Fibroblast of mammary gland (primary cell): ENCODE measurements around the gene CDH4.

Experiments used
- DNase-seq: peaks from one replicate; pipeline ENCODE4 v3.0.0-alpha.2; 2010; ENCODE audit warnings: low read depth
- H3K4me3 ChIP-seq: 2 replicates; pipeline ENCODE4 v1.5.1; 2011; ENCODE audit warnings: low read depth, mild to moderate bottlenecking, low read length, moderate library complexity; ENCODE audit not compliant: control insufficient read depth
- TF ChIP-seq, protein P1 (sequence below): conservative IDR thresholded peaks from 2 replicates; pipeline ENCODE4 v1.5.1; 2011; ENCODE audit warnings: low read depth, low read length, inconsistent platforms; ENCODE audit not compliant: control insufficient read depth, insufficient read depth

Gene CDH4

DNA sequence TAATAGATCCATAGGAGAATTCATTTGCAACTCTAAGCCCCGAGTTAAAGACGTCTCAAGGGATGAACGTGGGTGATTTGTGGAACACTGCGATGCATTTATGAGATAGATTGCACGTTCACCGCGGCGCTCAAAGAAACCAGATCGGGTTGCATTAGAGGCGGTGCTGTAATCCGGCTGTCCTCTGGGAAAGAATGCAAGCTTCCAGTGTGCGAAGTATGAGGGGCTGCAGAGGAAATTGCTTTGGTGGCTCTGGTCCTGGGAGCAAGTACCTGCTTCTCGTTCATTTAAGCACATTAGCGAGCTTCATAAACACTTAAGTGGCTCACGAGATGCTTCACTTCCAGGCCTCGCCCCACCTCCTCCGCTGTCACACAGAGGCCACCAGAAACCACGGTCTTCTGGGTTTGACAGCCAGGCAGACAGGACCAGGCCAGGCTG lies 182.3 kb downstream of the CDH4 start:
- no peak overlapping the region for H3K4me3 ChIP-seq
- TF ChIP-seq, protein P1, sequence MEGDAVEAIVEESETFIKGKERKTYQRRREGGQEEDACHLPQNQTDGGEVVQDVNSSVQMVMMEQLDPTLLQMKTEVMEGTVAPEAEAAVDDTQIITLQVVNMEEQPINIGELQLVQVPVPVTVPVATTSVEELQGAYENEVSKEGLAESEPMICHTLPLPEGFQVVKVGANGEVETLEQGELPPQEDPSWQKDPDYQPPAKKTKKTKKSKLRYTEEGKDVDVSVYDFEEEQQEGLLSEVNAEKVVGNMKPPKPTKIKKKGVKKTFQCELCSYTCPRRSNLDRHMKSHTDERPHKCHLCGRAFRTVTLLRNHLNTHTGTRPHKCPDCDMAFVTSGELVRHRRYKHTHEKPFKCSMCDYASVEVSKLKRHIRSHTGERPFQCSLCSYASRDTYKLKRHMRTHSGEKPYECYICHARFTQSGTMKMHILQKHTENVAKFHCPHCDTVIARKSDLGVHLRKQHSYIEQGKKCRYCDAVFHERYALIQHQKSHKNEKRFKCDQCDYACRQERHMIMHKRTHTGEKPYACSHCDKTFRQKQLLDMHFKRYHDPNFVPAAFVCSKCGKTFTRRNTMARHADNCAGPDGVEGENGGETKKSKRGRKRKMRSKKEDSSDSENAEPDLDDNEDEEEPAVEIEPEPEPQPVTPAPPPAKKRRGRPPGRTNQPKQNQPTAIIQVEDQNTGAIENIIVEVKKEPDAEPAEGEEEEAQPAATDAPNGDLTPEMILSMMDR, result no peak
- DNase-seq, result peak; percentile 7

DNA sequence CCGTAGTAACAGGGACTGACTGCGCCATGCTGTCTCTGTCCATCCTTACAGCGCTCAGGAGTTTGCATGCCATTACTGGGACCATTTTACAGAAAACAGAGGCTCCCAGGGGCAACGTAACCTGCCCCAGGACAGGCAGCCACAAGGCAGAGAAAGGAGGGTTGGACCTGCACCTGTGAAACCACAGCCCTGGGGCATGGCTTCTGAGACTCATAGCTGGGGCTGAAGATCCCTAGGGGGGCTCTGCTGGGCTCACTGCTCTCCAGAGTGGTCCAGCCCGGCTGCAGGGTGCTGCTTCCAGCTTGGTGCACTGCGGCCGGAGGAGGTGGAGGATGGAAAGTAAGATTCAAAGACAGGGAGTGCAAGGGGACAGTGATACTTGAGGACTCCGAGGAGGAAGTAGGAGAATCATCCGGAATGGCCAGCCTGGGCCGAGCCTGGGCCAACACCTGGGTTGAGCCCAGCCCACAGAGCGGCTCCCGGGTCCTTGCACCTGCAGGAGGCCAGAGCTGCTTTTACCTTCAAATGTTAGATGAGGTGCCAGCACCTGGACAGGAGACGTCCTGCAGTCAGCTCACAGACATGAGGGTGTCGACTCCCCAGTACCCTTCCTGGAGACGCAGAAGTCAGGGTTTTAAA lies 183.2 kb downstream of the CDH4 start:
- TF ChIP-seq, protein P1, result no peak
- no peak overlapping the region for H3K4me3 ChIP-seq
- DNase-seq, result no peak

DNA sequence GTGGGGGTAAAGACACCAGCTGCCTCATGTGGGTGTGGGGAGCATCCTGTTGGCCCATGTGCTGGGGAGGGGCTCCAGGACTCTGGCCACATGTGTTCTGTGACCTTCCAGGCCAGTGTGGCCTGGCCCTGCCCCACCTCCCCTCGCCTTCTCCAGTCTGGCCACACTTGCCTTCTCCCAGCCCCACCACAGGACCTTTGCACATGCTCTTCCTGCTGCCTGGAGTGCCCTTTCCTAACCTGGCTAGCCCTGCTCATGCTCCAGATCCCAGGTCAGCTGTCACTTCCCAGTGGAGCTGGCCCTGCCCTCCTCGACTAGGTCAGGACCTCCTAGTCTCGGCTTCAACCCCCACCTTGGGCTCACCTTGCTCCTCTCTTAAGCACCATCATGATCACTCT lies 183.8 kb downstream of the CDH4 start:
- TF ChIP-seq, protein P1, result no peak
- DNase-seq, result no peak
- H3K4me3 ChIP-seq, result no peak overlapping the region

DNA sequence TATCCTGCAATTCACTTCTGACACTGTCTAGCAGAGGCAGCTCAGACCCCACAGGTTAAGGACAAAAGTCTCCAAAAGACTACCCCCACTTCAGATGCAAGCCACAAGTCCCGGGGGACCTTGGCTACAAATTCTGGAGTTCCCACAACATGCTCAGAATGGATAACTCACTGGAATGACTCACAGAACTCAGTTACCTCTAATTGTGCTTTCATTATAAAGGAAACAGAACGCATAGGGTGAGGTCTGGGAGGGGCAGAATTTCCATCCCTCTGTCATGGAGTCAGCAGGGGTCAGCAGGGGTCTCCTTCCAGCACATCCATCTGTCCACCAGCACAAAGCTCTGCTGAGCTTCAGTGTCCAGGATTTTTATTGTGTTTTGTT lies 184.2 kb downstream of the CDH4 start:
- H3K4me3 ChIP-seq, result no peak overlapping the region
- TF ChIP-seq, protein P1, result no peak
- peak; percentile 87 for DNase-seq

DNA sequence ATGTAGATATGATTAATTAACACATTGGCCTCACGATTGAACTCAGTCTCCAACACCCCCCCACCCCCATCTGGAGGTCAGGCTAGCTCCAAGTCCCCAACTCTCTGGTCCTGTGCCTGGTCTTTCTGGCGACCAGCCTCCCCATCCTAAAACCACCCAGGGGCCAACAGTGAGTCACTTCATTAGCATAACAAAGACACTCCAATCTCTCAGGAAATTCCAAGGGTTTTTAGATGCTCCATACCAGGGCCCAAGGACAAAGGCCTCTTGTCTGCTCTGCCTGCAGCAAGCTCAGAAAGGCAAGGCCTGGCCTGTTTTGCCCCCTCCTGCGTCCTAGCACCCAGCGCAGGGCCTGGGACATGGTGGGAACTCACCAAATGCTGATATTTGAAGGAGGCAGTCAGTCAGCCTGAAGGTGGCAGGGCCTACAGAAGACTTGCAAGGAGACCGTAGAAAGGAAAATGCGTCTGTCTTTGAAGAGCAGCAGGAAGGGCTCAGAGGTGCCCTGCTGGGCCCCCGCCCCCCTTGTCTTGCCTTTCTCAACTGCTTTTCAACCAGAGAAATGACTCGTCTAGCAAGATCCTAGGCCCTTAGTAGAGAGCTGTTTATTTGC lies 184.7 kb downstream of the CDH4 start:
- peak; percentile 68 for DNase-seq
- no peak overlapping the region for H3K4me3 ChIP-seq
- TF ChIP-seq, protein P1, result no peak

DNA sequence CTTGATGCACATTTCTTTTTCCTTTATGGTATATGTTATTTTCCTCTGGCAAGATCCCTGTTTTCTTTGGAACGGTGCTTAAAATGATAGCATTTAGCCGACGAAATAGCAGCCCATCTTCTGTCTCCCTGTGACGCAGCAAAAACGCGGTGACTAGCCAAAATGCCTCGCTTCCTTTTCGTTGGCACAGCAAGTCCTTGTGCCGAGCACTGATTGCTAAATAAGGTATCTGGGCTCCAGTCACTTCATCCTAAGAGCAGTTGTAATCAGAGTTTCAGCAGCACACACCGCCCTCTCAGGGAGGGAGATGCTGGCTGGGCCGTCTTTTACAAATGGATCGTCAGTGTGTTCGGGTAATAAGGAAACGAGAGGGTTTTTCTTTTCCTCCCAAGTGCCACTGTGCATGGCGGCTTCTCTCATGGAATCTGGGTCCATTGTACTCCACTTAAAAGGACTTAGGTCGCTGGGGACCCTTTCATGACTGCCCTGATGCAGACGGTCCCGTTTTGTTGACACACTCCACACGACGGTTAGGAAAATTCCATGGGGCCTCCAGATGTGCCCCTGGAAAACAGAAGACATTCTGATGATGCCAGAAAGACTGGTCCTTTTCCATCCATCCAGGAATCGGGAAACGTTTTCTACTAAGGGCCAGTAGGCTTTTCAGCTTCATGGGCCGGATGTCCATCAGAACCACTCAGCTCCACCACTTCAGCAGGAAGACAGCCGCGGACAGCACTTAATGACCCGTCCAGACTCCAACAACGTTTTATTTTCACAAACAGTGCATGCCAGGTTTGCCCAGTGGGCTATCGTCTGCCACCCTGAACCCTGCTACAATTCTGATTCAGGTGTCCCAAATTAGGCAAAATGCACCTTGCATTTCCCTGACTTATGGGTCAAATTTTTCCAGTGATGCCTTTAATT lies 185.5 kb downstream of the CDH4 start:
- H3K4me3 ChIP-seq, result no peak overlapping the region
- DNase-seq, result peak; percentile 79
- TF ChIP-seq, protein P1, result no peak
